Measurements from ENCODE around the gene BBS1. TPM values are rescaled to one million over a fixed set of nuclear protein-coding genes. Genes with fewer than 3 reads are reported as not detected.
"Not testable (repeated sequence)": the region's sequence is repeated elsewhere in the genome, so short reads cannot be mapped to it uniquely, and the experiment has no call there.

The BBS1 gene
- 3.9 and 15.7 TPM in 2 replicates for total RNA-seq (2014; rRNA removed; shearing (Covaris generic))

- peak; percentile 85 for DNase-seq (ENCODE audit: low read depth)
Measured at GRCh38 chr11:66510271-66510989, at the start of gene BBS1. BBS1 (plus strand) TSS chr11:66510635; CDS start chr11:66510660, 25 bp downstream.

- no peak for DNase-seq (ENCODE audit: low read depth)
Measured at GRCh38 chr11:66462010-66462409, 48.4 kb upstream of the BBS1 start.

GRCh38 chr11:66462911-66463310 is 47.5 kb upstream of the BBS1 start:
- no peak for DNase-seq (ENCODE audit: low read depth)

- DNase-seq (ENCODE audit: low read depth) = not testable (repeated sequence)
Measured at GRCh38 chr11:66464116-66464515, 46.3 kb upstream of the BBS1 start.

GRCh38 chr11:66464916-66465315 is 45.5 kb upstream of the BBS1 start:
- DNase-seq (ENCODE audit: low read depth) = no peak

GRCh38 chr11:66465373-66466224 is 44.8 kb upstream of the BBS1 start:
- no peak for DNase-seq (ENCODE audit: low read depth)

GRCh38 chr11:66466225-66467033 is 44.0 kb upstream of the BBS1 start, which contains the start of gene PELI3:
PELI3 (plus strand) TSS chr11:66466905; CDS start chr11:66468129, 1,224 bp downstream.
- DNase-seq (ENCODE audit: low read depth) = peak; percentile 90

- peak; percentile 21 for DNase-seq (ENCODE audit: low read depth)
Measured at GRCh38 chr11:66467034-66467659, 43.3 kb upstream of the BBS1 start.

GRCh38 chr11:66467756-66468155 is 42.7 kb upstream of the BBS1 start:
- DNase-seq (ENCODE audit: low read depth) = peak; percentile 54

GRCh38 chr11:66468691-66469090 is 41.7 kb upstream of the BBS1 start:
- no peak for DNase-seq (ENCODE audit: low read depth)

GRCh38 chr11:66469441-66469840 is 41.0 kb upstream of the BBS1 start:
- no peak for DNase-seq (ENCODE audit: low read depth)

- DNase-seq (ENCODE audit: low read depth) = peak; percentile 22
Measured at GRCh38 chr11:66470015-66470414, 40.4 kb upstream of the BBS1 start.

- DNase-seq (ENCODE audit: low read depth) = no peak
Measured at GRCh38 chr11:66471142-66471541, 39.3 kb upstream of the BBS1 start.

- no peak for DNase-seq (ENCODE audit: low read depth)
Measured at GRCh38 chr11:66472054-66472453, 38.4 kb upstream of the BBS1 start.

- DNase-seq (ENCODE audit: low read depth) = no peak
Measured at GRCh38 chr11:66473167-66473566, 37.3 kb upstream of the BBS1 start.

GRCh38 chr11:66473608-66474515 is 36.6 kb upstream of the BBS1 start:
- no peak for DNase-seq (ENCODE audit: low read depth)

- DNase-seq (ENCODE audit: low read depth) = no peak
Measured at GRCh38 chr11:66475349-66476172, 34.9 kb upstream of the BBS1 start.

- no peak for DNase-seq (ENCODE audit: low read depth)
Measured at GRCh38 chr11:66476173-66476840, 34.1 kb upstream of the BBS1 start.

- DNase-seq (ENCODE audit: low read depth) = no peak
Measured at GRCh38 chr11:66476841-66477251, 33.6 kb upstream of the BBS1 start.
